ENCODE data around the gene MAP3K2.

GRCh38 chr2:127377262-127377661 is 10.5 kb downstream of the MAP3K2 start:
- no peak for TF ChIP-seq EZH2phosphoT487 (IDR thresholded peaks at IDR 0.05; ENCODE audit: insufficient read depth, low read depth)
- no peak for TF ChIP-seq EZH2 (IDR thresholded peaks at IDR 0.05; ENCODE audit: insufficient read depth, poor library complexity, severe bottlenecking)

All from GM23248 (cell line).